ENCODE measurements around the gene KRTAP20-1.

Gene KRTAP20-1

DNA sequence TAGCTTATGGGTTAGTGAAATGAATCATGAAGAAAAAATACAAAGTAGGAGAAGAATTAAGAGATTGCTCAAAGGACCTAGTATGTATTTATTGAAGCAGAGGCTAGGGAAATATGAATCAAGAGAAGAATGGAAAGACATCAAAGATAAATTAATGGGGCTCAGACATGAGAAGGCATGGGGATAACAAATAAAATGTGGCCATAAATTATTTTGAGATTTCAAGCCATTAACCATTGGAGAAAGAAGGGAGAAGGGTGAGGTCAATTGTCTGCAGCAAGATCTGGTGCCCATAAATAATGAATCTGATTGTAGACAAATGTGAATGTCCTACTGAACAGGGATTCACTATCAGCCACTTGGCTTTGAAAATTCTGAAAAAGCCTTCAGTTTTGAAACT lies 36.7 kb downstream of the KRTAP20-1 start:
- no peak for DNase-seq

Measured in NCI-H446 treated with DMSO at 0.1 percent for 48 hours (cell line).